Epithelial cell of prostate (primary cell): ENCODE data around the gene FBXL13.
"Not testable (repeated sequence)": the region's sequence is repeated elsewhere in the genome, so short reads cannot be mapped to it uniquely, and the experiment has no call there.

ENCODE experiments used
- DNase-seq: peaks from one replicate; pipeline ENCODE4 v3.0.0-alpha.2; 2011; ENCODE audit warnings: low read depth, low spot score
- H3K27ac ChIP-seq: fragments of 450-650 bp; 2 replicates; pipeline ENCODE4 v1.5.1; 2017; ENCODE audit warnings: mild to moderate bottlenecking

Gene FBXL13

GRCh38 chr7:103031781-103032180 is 42.8 kb downstream of the FBXL13 start:
- DNase-seq: no peak

DNA sequence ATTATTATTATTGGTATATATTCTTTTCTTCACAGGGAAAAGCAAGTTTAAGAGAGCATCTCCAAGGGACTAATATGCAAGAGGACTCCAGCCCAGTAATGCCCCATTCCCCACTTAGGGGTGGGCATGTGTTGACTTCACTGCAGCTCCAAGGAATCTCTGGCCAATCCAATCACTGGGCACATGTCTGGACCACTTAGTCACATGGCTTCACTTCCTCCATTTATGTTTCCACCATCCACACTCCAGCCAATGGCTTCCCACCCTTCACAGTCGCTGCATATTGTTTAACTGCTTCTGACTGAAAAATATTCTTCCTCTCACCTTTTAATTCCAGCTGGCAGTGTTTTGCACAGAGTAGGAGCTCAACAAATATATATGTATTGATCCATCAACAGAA is 43.6 kb downstream of the FBXL13 start:
- no peak overlapping the region for H3K27ac ChIP-seq
- DNase-seq: no peak

More at GRCh38 chr7:103031781-103032180, 42.8 kb downstream of the FBXL13 start:
- no peak overlapping the region for H3K27ac ChIP-seq

GRCh38 chr7:103025341-103025740 is 49.3 kb downstream of the FBXL13 start:
- H3K27ac ChIP-seq: no peak overlapping the region
- DNase-seq: no peak

DNA sequence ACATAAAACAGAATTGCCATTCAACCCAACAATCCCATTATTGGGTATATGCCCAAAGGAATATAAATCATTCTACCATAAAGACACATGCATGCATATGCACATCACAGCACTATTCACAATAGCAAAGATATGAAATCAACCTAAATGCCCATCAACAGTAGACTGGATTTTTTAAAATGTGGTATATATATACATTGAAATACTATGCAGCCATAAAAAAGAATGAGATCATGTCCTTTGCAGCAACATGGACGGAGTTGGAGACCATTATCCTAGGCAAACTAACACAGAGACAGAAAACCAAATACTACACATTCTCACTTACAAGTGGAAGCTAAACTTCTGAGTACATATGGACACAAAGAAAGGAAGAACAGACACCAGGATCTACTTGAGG is 51.0 kb downstream of the FBXL13 start:
- H3K27ac ChIP-seq, DNase-seq: not testable (repeated sequence)

DNA sequence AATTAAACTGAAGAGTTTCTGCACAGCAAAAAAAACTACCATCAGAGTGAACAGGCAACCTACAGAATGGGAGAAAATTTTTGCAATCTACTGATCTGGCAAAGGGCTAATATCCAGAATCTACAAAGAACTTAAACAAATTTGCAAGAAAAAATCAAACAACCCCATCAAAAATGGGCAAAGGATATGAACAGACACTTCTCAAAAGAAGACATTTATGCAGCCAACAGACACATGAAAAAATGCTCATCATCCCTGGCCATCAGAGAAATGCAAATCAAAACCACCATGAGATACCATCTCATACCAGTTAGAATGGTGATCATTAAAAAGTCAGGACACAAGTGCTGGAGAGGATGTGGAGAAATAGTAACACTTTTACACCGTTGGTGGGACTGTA is 53.1 kb downstream of the FBXL13 start:
- not testable (repeated sequence) for DNase-seq, H3K27ac ChIP-seq

- H3K27ac ChIP-seq, DNase-seq: not testable (repeated sequence)
Observed at GRCh38 chr7:103020876-103021275, 53.7 kb downstream of the FBXL13 start.

DNA sequence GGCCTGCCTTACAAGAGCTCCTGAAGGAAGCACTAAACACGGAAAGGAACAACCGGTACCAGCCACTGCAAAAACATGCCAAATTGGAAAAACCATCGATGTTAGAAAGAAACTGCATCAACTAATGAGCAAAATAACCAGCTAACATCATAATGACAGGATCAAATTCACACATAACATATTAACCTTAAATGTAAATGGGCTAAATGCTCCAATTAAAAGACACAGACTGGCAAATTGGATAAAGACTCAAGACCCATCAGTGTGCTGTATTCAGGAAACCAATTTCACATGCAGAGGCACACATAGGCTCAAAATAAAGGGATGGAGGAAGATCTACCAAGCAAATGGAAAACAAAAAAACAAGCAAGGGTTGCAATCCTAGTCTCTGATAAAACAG is 56.3 kb downstream of the FBXL13 start:
- not testable (repeated sequence) for H3K27ac ChIP-seq, DNase-seq

- no peak for DNase-seq
Observed at GRCh38 chr7:103011650-103012049, 62.9 kb downstream of the FBXL13 start.

DNA sequence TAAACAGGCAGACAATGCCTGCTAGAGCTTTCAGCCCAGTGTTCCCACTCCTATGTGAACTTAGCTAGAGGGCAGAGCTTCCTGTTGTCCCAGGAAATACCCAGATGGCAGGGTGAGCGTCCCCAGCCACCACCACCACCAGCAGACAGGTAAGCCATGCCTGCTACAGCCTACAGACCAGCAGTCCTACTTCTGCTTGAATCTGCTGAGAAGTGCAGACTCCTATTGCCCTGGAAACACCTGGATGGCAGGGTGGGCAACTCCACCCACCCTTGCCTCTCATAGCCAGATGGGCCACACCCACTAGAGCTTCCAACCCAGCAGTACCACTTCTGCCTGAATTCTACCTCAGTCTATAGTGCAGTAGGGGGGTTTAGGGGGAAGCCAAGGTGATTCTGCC is 64.4 kb downstream of the FBXL13 start:
- no peak overlapping the region for H3K27ac ChIP-seq
- DNase-seq: no peak

More at GRCh38 chr7:103011650-103012049, 62.9 kb downstream of the FBXL13 start:
- no peak overlapping the region for H3K27ac ChIP-seq

- H3K27ac ChIP-seq: no peak overlapping the region
- no peak for DNase-seq
Observed at GRCh38 chr7:103009466-103010185, 65.0 kb downstream of the FBXL13 start.

- no peak for DNase-seq
- no peak overlapping the region for H3K27ac ChIP-seq
Observed at GRCh38 chr7:103003004-103003403, 71.6 kb downstream of the FBXL13 start.

GRCh38 chr7:103001210-103001609 is 73.4 kb downstream of the FBXL13 start:
- no peak for DNase-seq

GRCh38 chr7:102996957-102997356 is 77.6 kb downstream of the FBXL13 start:
- DNase-seq: no peak
- H3K27ac ChIP-seq: no peak overlapping the region

More at GRCh38 chr7:103001210-103001609, 73.4 kb downstream of the FBXL13 start:
- H3K27ac ChIP-seq: no peak overlapping the region

GRCh38 chr7:102995609-102996008 is 79.0 kb downstream of the FBXL13 start:
- DNase-seq, H3K27ac ChIP-seq: not testable (repeated sequence)

DNA sequence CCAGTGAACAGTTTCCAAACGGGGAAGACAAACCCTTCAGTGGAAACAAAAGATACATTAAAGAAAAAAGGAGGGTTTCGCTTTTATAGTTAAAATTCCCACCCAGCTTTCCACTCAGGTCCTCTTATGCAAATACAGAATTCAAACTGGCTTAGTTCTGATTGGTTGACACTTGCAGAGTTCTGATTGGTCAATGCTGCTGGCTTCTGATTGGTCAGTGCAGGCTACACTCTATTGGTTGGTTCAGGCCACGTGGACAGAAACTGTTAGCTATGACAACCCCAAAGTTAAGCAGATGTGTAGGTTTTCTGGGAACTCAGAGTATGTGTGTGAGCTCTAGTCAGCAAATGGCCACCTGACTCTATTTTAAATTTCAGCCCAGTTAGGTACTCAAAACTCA is 80.0 kb downstream of the FBXL13 start:
- no peak for DNase-seq
- H3K27ac ChIP-seq: no peak overlapping the region

- DNase-seq: no peak
- H3K27ac ChIP-seq: no peak overlapping the region
Observed at GRCh38 chr7:102993718-102994029, 80.9 kb downstream of the FBXL13 start.

GRCh38 chr7:102992938-102993717 is 81.5 kb downstream of the FBXL13 start:
- H3K27ac ChIP-seq: no peak overlapping the region
- no peak for DNase-seq

GRCh38 chr7:102992509-102992937 is 82.1 kb downstream of the FBXL13 start:
- no peak overlapping the region for H3K27ac ChIP-seq
- no peak for DNase-seq

GRCh38 chr7:102991540-102992214 is 82.9 kb downstream of the FBXL13 start:
- peak; percentile 86 for DNase-seq

GRCh38 chr7:102991077-102991539 is 83.5 kb downstream of the FBXL13 start:
- peak overlapping the region; percentile 79 for H3K27ac ChIP-seq
- DNase-seq: no peak

More at GRCh38 chr7:102991540-102992214, 82.9 kb downstream of the FBXL13 start:
- peak overlapping the region; percentile 79 for H3K27ac ChIP-seq

DNA sequence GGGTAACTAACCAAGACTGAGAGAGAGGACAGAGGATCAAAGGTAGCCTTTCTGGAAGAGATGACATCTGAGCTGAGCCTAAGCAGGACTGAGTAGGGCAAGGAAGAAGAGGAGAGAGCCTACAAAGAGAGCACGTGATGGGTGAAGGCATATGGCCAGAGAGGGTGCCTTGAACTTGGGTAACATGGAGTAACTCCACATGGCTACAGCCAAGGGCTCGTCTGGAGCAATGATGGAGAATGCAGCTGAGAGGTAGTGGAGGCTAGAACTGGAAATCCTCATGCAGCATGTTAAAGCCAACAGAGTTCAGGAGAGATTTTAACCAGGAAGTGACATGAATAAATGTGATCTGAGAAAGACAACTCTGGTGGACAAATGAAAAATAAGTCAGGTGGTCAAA is 84.0 kb downstream of the FBXL13 start:
- no peak for DNase-seq
- H3K27ac ChIP-seq: peak overlapping the region; percentile 79
